Lung microvascular endothelial cell (primary cell): Measurements from ENCODE around the gene BTN1A1. TPM values are rescaled to one million over a fixed set of nuclear protein-coding genes. Genes with fewer than 3 reads are reported as not detected.
"Not testable (repeated sequence)": the region's sequence is repeated elsewhere in the genome, so short reads cannot be mapped to it uniquely, and the experiment has no call there.

Experiments
- DNase-seq, 2 donors: peaks; one replicate each; pipeline versions ENCODE4 v3.0.0 to v3.0.0-alpha.2; 2010; ENCODE audit warnings: low read depth in 2 of 2
- total RNA-seq: library from RNA; depleted of rRNA; stranded (reverse); fragments of >200 nt; gene quantifications from 2 replicates; pipeline ENCODE4 v1.2.1, GENCODE V29; 2014

BTN1A1 gene
- total RNA-seq, result not detected in 2 replicates

- DNase-seq, result no peak
These were observed at the start of gene BTN1A1 for GRCh38 chr6:26500102-26500501. TSS of gene BTN1A1 (plus strand) at chr6:26500303. CDS start at chr6:26501287, 984 bp downstream.

GRCh38 chr6:26452631-26453235, 47.4 kb upstream of the BTN1A1 start:
- DNase-seq, result no peak

GRCh38 chr6:26454631-26455030, 45.5 kb upstream of the BTN1A1 start:
- no peak for DNase-seq

- no peak for DNase-seq
These were observed 44.6 kb upstream of the BTN1A1 start for GRCh38 chr6:26455357-26455970.

- DNase-seq, result no peak
These were observed 42.8 kb upstream of the BTN1A1 start for GRCh38 chr6:26457264-26457805.

- DNase-seq, result peak; percentile 94 to 95
These were observed 42.1 kb upstream of the BTN1A1 start, which contains the start of gene BTN2A1 for GRCh38 chr6:26457806-26458688. TSS of gene BTN2A1 (plus strand) at chr6:26457955. CDS start at chr6:26458637, 682 bp downstream.

- no peak for DNase-seq
These were observed 40.9 kb upstream of the BTN1A1 start for GRCh38 chr6:26459023-26459810.

- DNase-seq, result not testable (repeated sequence)
These were observed 38.8 kb upstream of the BTN1A1 start for GRCh38 chr6:26461353-26461752.

GRCh38 chr6:26464014-26464413, 36.1 kb upstream of the BTN1A1 start:
- DNase-seq, result peak; percentile 50 to 68

GRCh38 chr6:26464416-26465131, 35.5 kb upstream of the BTN1A1 start:
- DNase-seq, result no peak

- DNase-seq, result no peak
These were observed 34.3 kb upstream of the BTN1A1 start for GRCh38 chr6:26465776-26466175.

GRCh38 chr6:26468829-26469228, 31.3 kb upstream of the BTN1A1 start:
- no peak for DNase-seq

GRCh38 chr6:26470643-26471042, 29.5 kb upstream of the BTN1A1 start:
- no peak for DNase-seq

- no peak for DNase-seq
These were observed 28.1 kb upstream of the BTN1A1 start for GRCh38 chr6:26471970-26472369.

- DNase-seq, result no peak
These were observed 27.4 kb upstream of the BTN1A1 start for GRCh38 chr6:26472549-26473290.

- no peak for DNase-seq
These were observed 26.7 kb upstream of the BTN1A1 start for GRCh38 chr6:26473429-26473757.

- peak; percentile 94 to 98 for DNase-seq
These were observed 26.2 kb upstream of the BTN1A1 start for GRCh38 chr6:26473758-26474438.

- no peak for DNase-seq
These were observed 25.6 kb upstream of the BTN1A1 start for GRCh38 chr6:26474439-26474881.
